ENCODE data around the gene RNF38. TPM values are rescaled to one million over a fixed set of nuclear protein-coding genes. Genes with fewer than 3 reads are reported as not detected.

RNF38 gene
- total RNA-seq, 2 donors from 2014 or later = 32.1 to 37.0 TPM

DNA sequence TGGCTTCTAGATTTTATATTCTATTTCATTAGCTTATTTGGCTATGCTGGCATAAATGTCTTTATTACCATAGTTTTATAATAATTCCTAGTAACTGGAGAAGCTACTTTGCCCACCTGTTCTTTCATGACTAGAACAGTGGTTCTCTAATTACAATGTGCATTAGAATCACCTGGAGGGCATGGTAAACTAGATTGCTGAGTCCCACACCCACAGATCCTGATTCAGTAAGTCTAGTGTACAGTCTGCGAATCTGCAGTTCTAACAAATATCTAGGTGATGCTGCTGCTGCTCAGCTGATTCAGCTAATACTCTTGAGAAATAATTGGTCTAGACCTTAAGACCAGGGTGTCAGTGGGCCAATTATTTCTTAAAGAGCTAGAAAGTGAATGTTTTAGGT is 35.5 kb downstream of the RNF38 start:
- Histone ChIP-seq H3K4me1 (ENCODE audit: control insufficient read depth in 1 of 2, low read depth in 2 of 2) (no peaks in the 10 kb centered on the region), H3K9me3 (no peaks in the 10 kb centered on the region), H3K27ac (no peak overlapping the region), H3K27me3 (replicated peaks; ENCODE audit: insufficient read depth) (no peaks in the 10 kb centered on the region), H3K4me3 (no peak overlapping the region), H3K36me3 (peaks cover 17% of the 10 kb centered on the region)
- ATAC-seq (ENCODE audit: insufficient number of reproducible peaks, low FRiP score, low read depth) = no peak
- TF ChIP-seq, protein P1, sequence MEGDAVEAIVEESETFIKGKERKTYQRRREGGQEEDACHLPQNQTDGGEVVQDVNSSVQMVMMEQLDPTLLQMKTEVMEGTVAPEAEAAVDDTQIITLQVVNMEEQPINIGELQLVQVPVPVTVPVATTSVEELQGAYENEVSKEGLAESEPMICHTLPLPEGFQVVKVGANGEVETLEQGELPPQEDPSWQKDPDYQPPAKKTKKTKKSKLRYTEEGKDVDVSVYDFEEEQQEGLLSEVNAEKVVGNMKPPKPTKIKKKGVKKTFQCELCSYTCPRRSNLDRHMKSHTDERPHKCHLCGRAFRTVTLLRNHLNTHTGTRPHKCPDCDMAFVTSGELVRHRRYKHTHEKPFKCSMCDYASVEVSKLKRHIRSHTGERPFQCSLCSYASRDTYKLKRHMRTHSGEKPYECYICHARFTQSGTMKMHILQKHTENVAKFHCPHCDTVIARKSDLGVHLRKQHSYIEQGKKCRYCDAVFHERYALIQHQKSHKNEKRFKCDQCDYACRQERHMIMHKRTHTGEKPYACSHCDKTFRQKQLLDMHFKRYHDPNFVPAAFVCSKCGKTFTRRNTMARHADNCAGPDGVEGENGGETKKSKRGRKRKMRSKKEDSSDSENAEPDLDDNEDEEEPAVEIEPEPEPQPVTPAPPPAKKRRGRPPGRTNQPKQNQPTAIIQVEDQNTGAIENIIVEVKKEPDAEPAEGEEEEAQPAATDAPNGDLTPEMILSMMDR (IDR thresholded peaks at IDR 0.05) = no peak
- DNase-seq (ENCODE audit: low spot score) = no peak

DNA sequence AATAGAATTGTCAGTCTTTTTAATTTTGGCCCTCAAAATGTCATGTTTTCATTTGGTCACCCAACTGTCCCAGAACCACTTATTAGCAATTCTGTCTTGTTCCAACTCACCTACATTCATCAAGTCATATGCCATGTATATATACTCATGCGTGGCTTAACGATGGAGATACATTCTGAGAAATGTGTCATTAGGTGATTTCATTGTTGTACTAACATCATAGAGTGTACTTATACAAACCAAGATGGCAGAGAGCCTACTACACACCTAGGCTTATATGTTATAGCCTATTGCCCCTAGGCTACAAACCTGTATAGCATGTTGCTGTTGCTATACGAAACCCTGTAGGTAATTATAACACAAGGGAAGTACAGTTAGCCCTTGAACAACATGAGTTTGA is 36.6 kb downstream of the RNF38 start:
- Histone ChIP-seq H3K27me3 (replicated peaks; ENCODE audit: insufficient read depth) (no peaks in the 10 kb centered on the region), H3K27ac (no peak overlapping the region), H3K9me3 (no peaks in the 10 kb centered on the region), H3K36me3 (peaks cover 7% of the 10 kb centered on the region), H3K4me3 (no peak overlapping the region), H3K4me1 (ENCODE audit: control insufficient read depth in 1 of 2, low read depth in 2 of 2) (no peaks in the 10 kb centered on the region)
- TF ChIP-seq, protein P1 (IDR thresholded peaks at IDR 0.05) = no peak
- no peak for ATAC-seq (ENCODE audit: insufficient number of reproducible peaks, low FRiP score, low read depth)
- DNase-seq (ENCODE audit: low spot score) = no peak

DNA sequence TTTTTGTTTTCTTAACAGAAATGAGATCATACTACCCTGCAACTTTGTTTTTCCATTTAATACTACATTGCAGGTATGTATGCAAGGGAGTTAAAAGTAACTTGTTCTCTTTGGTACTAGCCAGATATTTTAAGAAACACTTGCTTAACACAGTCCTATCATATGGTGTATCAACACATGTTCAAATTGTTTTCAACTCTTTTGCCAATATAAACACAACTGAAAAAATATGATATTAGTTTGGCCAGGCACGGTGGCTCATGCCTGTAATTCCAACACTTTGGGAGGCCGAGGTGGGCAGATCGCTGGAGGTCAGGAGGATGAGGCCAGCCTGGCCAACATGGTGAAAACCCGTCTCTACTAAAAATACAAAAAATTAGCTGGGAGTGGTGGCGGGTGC is 41.6 kb downstream of the RNF38 start:
- Histone ChIP-seq H3K27me3 (replicated peaks; ENCODE audit: insufficient read depth) (no peaks in the 10 kb centered on the region), H3K4me1 (ENCODE audit: control insufficient read depth in 1 of 2, low read depth in 2 of 2) (no peaks in the 10 kb centered on the region), H3K9me3 (no peaks in the 10 kb centered on the region), H3K4me3 (no peak overlapping the region), H3K36me3 (peaks cover 9% of the 10 kb centered on the region), H3K27ac (no peak overlapping the region)
- TF ChIP-seq, protein P1 (IDR thresholded peaks at IDR 0.05) = no peak
- no peak for DNase-seq (ENCODE audit: low spot score)
- no peak for ATAC-seq (ENCODE audit: insufficient number of reproducible peaks, low FRiP score, low read depth)

DNA sequence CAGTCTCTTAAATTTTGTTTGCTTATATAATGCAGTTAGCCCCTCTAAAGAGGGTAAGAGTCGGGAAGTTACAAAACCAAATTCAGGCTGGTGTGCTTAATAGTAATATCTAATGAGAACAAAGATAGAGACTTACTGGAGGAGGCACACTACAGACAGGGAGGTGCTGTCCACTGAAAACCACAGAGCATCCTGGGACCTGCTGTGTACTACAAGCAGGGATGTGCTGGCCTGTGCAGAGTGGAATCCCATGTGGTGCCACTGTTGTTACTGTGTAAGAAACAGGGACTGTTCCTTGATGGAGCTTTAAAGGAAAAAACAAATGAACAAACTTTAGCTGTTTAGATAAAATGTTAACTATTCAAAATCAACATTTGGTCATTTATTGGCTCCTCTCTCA is 42.4 kb downstream of the RNF38 start:
- TF ChIP-seq, protein P1 (IDR thresholded peaks at IDR 0.05) = no peak
- Histone ChIP-seq H3K27me3 (replicated peaks; ENCODE audit: insufficient read depth) (no peaks in the 10 kb centered on the region), H3K9me3 (no peaks in the 10 kb centered on the region), H3K4me3 (no peak overlapping the region), H3K36me3 (peaks cover 9% of the 10 kb centered on the region), H3K27ac (no peak overlapping the region), H3K4me1 (ENCODE audit: control insufficient read depth in 1 of 2, low read depth in 2 of 2) (no peaks in the 10 kb centered on the region)
- DNase-seq (ENCODE audit: low spot score) (no peak), ATAC-seq (ENCODE audit: insufficient number of reproducible peaks, low FRiP score, low read depth) (no peak)

DNA sequence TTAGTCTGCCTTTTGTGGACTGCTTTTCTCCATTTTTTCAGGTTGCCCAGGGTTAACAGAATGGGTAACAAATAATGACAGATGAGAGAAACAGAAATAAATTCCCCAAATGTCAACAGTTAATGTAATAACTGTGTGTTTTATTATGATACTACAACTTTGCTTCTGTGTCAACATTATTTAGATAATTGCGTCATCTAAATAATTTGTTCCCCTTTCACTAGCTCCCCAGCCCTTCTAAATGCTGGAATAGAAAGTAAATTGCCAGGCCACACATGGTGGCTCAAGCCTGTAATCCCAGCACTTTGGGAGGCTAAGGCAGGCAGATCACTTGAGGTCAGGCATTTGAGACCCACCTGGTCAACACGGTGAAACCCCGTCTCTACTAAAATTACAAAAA is 53.5 kb downstream of the RNF38 start:
- H3K9me3 ChIP-seq = no peaks in the 10 kb centered on the region
- no peak overlapping the region for H3K27ac ChIP-seq
- TF ChIP-seq, protein P1 (IDR thresholded peaks at IDR 0.05) = no peak
- H3K4me3 ChIP-seq = no peak overlapping the region
- ATAC-seq (ENCODE audit: insufficient number of reproducible peaks, low FRiP score, low read depth) (no peak), DNase-seq (ENCODE audit: low spot score) (no peak)
- H3K4me1 ChIP-seq (ENCODE audit: control insufficient read depth in 1 of 2, low read depth in 2 of 2) = no peaks in the 10 kb centered on the region
- H3K27me3 ChIP-seq (replicated peaks; ENCODE audit: insufficient read depth) = no peaks in the 10 kb centered on the region
- H3K36me3 ChIP-seq = peaks cover 43% of the 10 kb centered on the region
